Activated CD8-positive, alpha-beta memory T cell treated with anti-CD3 and anti-CD28 coated beads, Interleukin-2, amount 10 ng/mL, durations not matched to agents 7 days and 5 days (primary cell): ENCODE results near the gene ALLC. TPM values are rescaled to one million over a fixed set of nuclear protein-coding genes. Genes with fewer than 3 reads are reported as not detected.

Source experiments
- ATAC-seq: fragments of 150-1000 bp; cut with Tn5 transposase; one replicate; pipeline ENCODE4 v1.10.0; 2021; ENCODE audit warnings: moderate library complexity
- CTCF ChIA-PET: fragments of 350-600 bp; sonication (Branson Sonifier 250); formaldehyde crosslinking; loops from one replicate; lab custom pipeline; 2021; ENCODE audit warnings: antibody characterized with exemption; lab: Charles Lee
- DNase-seq: peaks from one replicate; pipeline ENCODE4 v3.0.0-alpha.2; 2020
- H3K27ac Mint-ChIP-seq: one replicate; pipeline ENCODE4 v1.8.0; 2021; ENCODE audit warnings: mild to moderate bottlenecking, mixed read lengths
- H3K27me3 Mint-ChIP-seq: one replicate; pipeline ENCODE4 v1.8.0; 2021; ENCODE audit warnings: mixed read lengths
- H3K36me3 Mint-ChIP-seq: one replicate; pipeline ENCODE4 v1.8.0; 2021; ENCODE audit warnings: mild to moderate bottlenecking, mixed read lengths
- H3K4me1 Mint-ChIP-seq: one replicate; pipeline ENCODE4 v1.8.0; 2021; ENCODE audit warnings: mixed read lengths
- H3K4me3 Mint-ChIP-seq: one replicate; pipeline ENCODE4 v1.8.0; 2021; ENCODE audit warnings: mild to moderate bottlenecking, moderate library complexity, mixed read lengths
- H3K9me3 Mint-ChIP-seq: one replicate; pipeline ENCODE4 v1.8.0; 2022; ENCODE audit warnings: low read depth, mixed read lengths
- total RNA-seq, 2 experiments: library from RNA; stranded (reverse); gene quantifications; one replicate each; pipeline ENCODE4 v1.2.3, GENCODE V29; 2021

Gene ALLC
- total RNA-seq, 2 experiments from 2014 or later = not detected

- CTCF ChIA-PET = no interaction called here
- H3K27ac Mint-ChIP-seq = no peak overlapping the region
These were observed 17.7 kb downstream of the ALLC start for GRCh38 chr2:3675687-3676086.

GRCh38 chr2:3677436-3677835 is 19.4 kb downstream of the ALLC start:
- no peak overlapping the region for H3K27ac Mint-ChIP-seq
- no peaks in the 10 kb centered on the region for H3K36me3 Mint-ChIP-seq
- no peak overlapping the region for H3K4me3 Mint-ChIP-seq
- H3K9me3 Mint-ChIP-seq = no peaks in the 10 kb centered on the region
- ATAC-seq (no peak), DNase-seq (no peak)
- no peaks in the 10 kb centered on the region for H3K4me1 Mint-ChIP-seq
- no peaks in the 10 kb centered on the region for H3K27me3 Mint-ChIP-seq
- CTCF ChIA-PET = no interaction called here

More at GRCh38 chr2:3675687-3676086, 17.7 kb downstream of the ALLC start:
- DNase-seq (no peak), ATAC-seq (no peak)
- Mint-ChIP-seq H3K4me1 (no peaks in the 10 kb centered on the region), H3K36me3 (no peaks in the 10 kb centered on the region), H3K27me3 (no peaks in the 10 kb centered on the region), H3K9me3 (no peaks in the 10 kb centered on the region), H3K4me3 (no peak overlapping the region)

- Mint-ChIP-seq H3K9me3 (no peaks in the 10 kb centered on the region), H3K36me3 (no peaks in the 10 kb centered on the region), H3K4me1 (no peaks in the 10 kb centered on the region), H3K4me3 (no peak overlapping the region), H3K27me3 (no peaks in the 10 kb centered on the region), H3K27ac (no peak overlapping the region)
- ATAC-seq (no peak), DNase-seq (no peak)
- CTCF ChIA-PET = no interaction called here
These were observed 20.2 kb downstream of the ALLC start for GRCh38 chr2:3678212-3678611.

- H3K27ac Mint-ChIP-seq = no peak overlapping the region
- peaks cover 4% of the 10 kb centered on the region for H3K27me3 Mint-ChIP-seq
- H3K4me3 Mint-ChIP-seq = no peak overlapping the region
- DNase-seq = no peak
- CTCF ChIA-PET = no interaction called here
- ATAC-seq = no peak
- no peaks in the 10 kb centered on the region for H3K36me3 Mint-ChIP-seq
- no peaks in the 10 kb centered on the region for H3K4me1 Mint-ChIP-seq
- no peaks in the 10 kb centered on the region for H3K9me3 Mint-ChIP-seq
These were observed 21.2 kb downstream of the ALLC start for GRCh38 chr2:3679180-3679579.

GRCh38 chr2:3679616-3680393 is 21.8 kb downstream of the ALLC start:
- CTCF ChIA-PET = no interaction called here
- Mint-ChIP-seq H3K4me3 (no peak overlapping the region), H3K9me3 (no peaks in the 10 kb centered on the region), H3K4me1 (no peaks in the 10 kb centered on the region), H3K27ac (no peak overlapping the region), H3K36me3 (no peaks in the 10 kb centered on the region), H3K27me3 (peaks cover 5% of the 10 kb centered on the region)
- DNase-seq (no peak), ATAC-seq (no peak)

- ATAC-seq = no peak
- H3K27ac Mint-ChIP-seq = no peak overlapping the region
- CTCF ChIA-PET = no interaction called here
- H3K4me1 Mint-ChIP-seq = no peaks in the 10 kb centered on the region
- peaks cover 10% of the 10 kb centered on the region for H3K27me3 Mint-ChIP-seq
- H3K36me3 Mint-ChIP-seq = no peaks in the 10 kb centered on the region
- DNase-seq = no peak
- H3K4me3 Mint-ChIP-seq = no peak overlapping the region
- no peaks in the 10 kb centered on the region for H3K9me3 Mint-ChIP-seq
These were observed 22.7 kb downstream of the ALLC start for GRCh38 chr2:3680548-3681345.

GRCh38 chr2:3681625-3682024 is 23.6 kb downstream of the ALLC start:
- Mint-ChIP-seq H3K36me3 (no peaks in the 10 kb centered on the region), H3K9me3 (no peaks in the 10 kb centered on the region), H3K27ac (no peak overlapping the region), H3K4me3 (no peak overlapping the region), H3K27me3 (peaks cover 16% of the 10 kb centered on the region), H3K4me1 (no peaks in the 10 kb centered on the region)
- no peak for ATAC-seq
- CTCF ChIA-PET = no interaction called here
- no peak for DNase-seq

GRCh38 chr2:3682811-3683210 is 24.8 kb downstream of the ALLC start:
- H3K9me3 Mint-ChIP-seq = no peaks in the 10 kb centered on the region
- no peak overlapping the region for H3K27ac Mint-ChIP-seq

GRCh38 chr2:3683748-3684454 is 25.9 kb downstream of the ALLC start:
- Mint-ChIP-seq H3K27me3 (peaks cover 29% of the 10 kb centered on the region), H3K9me3 (no peaks in the 10 kb centered on the region)

More at GRCh38 chr2:3682811-3683210, 24.8 kb downstream of the ALLC start:
- DNase-seq (no peak), ATAC-seq (no peak)
- H3K36me3 Mint-ChIP-seq = no peaks in the 10 kb centered on the region
- no peaks in the 10 kb centered on the region for H3K4me1 Mint-ChIP-seq
- peaks cover 27% of the 10 kb centered on the region for H3K27me3 Mint-ChIP-seq
- H3K4me3 Mint-ChIP-seq = no peak overlapping the region
- CTCF ChIA-PET = no interaction called here

GRCh38 chr2:3689998-3690748 is 32.2 kb downstream of the ALLC start:
- CTCF ChIA-PET = no interaction called here
- Mint-ChIP-seq H3K9me3 (no peaks in the 10 kb centered on the region), H3K4me1 (no peaks in the 10 kb centered on the region), H3K27me3 (peaks cover 33% of the 10 kb centered on the region), H3K4me3 (no peak overlapping the region), H3K36me3 (no peaks in the 10 kb centered on the region), H3K27ac (no peak overlapping the region)
- ATAC-seq (no peak), DNase-seq (no peak)

More at GRCh38 chr2:3683748-3684454, 25.9 kb downstream of the ALLC start:
- Mint-ChIP-seq H3K27ac (no peak overlapping the region), H3K4me1 (no peaks in the 10 kb centered on the region), H3K4me3 (no peak overlapping the region), H3K36me3 (no peaks in the 10 kb centered on the region)
- CTCF ChIA-PET = no interaction called here
- DNase-seq = no peak
- no peak for ATAC-seq

- CTCF ChIA-PET = interaction anchor here (1.3 kb wide), 1 partner anchor 88 kb away, joined by 5 read pairs; no protein-coding TSS in a partner anchor
- no peak for ATAC-seq
- peaks cover 23% of the 10 kb centered on the region for H3K27me3 Mint-ChIP-seq
- H3K9me3 Mint-ChIP-seq = no peaks in the 10 kb centered on the region
- no peak for DNase-seq
- no peaks in the 10 kb centered on the region for H3K36me3 Mint-ChIP-seq
- H3K4me3 Mint-ChIP-seq = no peak overlapping the region
- H3K4me1 Mint-ChIP-seq = no peaks in the 10 kb centered on the region
- no peak overlapping the region for H3K27ac Mint-ChIP-seq
These were observed 34.4 kb downstream of the ALLC start for GRCh38 chr2:3692375-3692774.

- H3K27ac Mint-ChIP-seq = no peak overlapping the region
- no peaks in the 10 kb centered on the region for H3K9me3 Mint-ChIP-seq
- no peaks in the 10 kb centered on the region for H3K4me1 Mint-ChIP-seq
- H3K4me3 Mint-ChIP-seq = no peak overlapping the region
- H3K27me3 Mint-ChIP-seq = peaks cover 24% of the 10 kb centered on the region
- DNase-seq (no peak), ATAC-seq (no peak)
- CTCF ChIA-PET = no interaction called here
- no peaks in the 10 kb centered on the region for H3K36me3 Mint-ChIP-seq
These were observed 38.5 kb downstream of the ALLC start for GRCh38 chr2:3696545-3696944.

- Mint-ChIP-seq H3K27ac (no peak overlapping the region), H3K9me3 (no peaks in the 10 kb centered on the region), H3K4me1 (no peaks in the 10 kb centered on the region), H3K36me3 (no peaks in the 10 kb centered on the region), H3K4me3 (no peak overlapping the region), H3K27me3 (peaks cover 37% of the 10 kb centered on the region)
- ATAC-seq (no peak), DNase-seq (no peak)
- CTCF ChIA-PET = no interaction called here
These were observed 43.1 kb downstream of the ALLC start for GRCh38 chr2:3701071-3701470.
